Measurements from ENCODE around the gene PRDM2.

DNA sequence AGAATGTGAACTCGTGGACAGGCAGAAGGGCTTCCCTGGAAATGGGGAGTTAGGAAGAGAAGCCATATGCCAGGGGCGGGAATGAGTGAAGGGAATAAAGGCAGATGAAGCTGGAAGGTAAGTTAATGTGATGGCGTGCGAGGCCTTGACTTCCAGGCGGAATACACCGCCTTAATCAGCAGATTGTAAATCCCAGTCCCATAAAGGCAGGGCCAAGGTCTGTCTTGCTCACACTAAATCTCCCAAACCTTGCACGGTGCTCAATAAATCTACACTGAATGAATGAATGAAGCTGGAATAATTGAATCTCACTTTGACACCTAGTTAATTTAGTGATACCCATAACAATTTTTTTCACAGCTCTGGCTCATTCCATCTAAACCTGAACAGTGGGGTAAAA lies 16.8 kb upstream of the PRDM2 start:
- TF ChIP-seq EP300 (IDR thresholded peaks at IDR 0.05): no peak
- TF ChIP-seq, protein P1, sequence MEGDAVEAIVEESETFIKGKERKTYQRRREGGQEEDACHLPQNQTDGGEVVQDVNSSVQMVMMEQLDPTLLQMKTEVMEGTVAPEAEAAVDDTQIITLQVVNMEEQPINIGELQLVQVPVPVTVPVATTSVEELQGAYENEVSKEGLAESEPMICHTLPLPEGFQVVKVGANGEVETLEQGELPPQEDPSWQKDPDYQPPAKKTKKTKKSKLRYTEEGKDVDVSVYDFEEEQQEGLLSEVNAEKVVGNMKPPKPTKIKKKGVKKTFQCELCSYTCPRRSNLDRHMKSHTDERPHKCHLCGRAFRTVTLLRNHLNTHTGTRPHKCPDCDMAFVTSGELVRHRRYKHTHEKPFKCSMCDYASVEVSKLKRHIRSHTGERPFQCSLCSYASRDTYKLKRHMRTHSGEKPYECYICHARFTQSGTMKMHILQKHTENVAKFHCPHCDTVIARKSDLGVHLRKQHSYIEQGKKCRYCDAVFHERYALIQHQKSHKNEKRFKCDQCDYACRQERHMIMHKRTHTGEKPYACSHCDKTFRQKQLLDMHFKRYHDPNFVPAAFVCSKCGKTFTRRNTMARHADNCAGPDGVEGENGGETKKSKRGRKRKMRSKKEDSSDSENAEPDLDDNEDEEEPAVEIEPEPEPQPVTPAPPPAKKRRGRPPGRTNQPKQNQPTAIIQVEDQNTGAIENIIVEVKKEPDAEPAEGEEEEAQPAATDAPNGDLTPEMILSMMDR (IDR thresholded peaks at IDR 0.05): no peak
- no peak for TF ChIP-seq POLR2A (IDR thresholded peaks at IDR 0.05)

All from ovary (tissue), 3 donors.